ENCODE results near the gene CHMP5.

GRCh38 chr9:33311953-33312352, 47.1 kb downstream of the CHMP5 start:
- TF ChIP-seq POLR2A (IDR thresholded peaks at IDR 0.05; ENCODE audit: low read depth, low read length) (no peak), POLR2AphosphoS5 (IDR thresholded peaks at IDR 0.05; ENCODE audit: low read depth, low read length) (no peak), TAF1 (IDR thresholded peaks at IDR 0.05; ENCODE audit: borderline replicate concordance, low read depth, low read length) (no peak)
